ENCODE data around the gene KCTD15.
"Not testable (repeated sequence)": the region's sequence is repeated elsewhere in the genome, so short reads cannot be mapped to it uniquely, and the experiment has no call there.

Gene KCTD15

DNA sequence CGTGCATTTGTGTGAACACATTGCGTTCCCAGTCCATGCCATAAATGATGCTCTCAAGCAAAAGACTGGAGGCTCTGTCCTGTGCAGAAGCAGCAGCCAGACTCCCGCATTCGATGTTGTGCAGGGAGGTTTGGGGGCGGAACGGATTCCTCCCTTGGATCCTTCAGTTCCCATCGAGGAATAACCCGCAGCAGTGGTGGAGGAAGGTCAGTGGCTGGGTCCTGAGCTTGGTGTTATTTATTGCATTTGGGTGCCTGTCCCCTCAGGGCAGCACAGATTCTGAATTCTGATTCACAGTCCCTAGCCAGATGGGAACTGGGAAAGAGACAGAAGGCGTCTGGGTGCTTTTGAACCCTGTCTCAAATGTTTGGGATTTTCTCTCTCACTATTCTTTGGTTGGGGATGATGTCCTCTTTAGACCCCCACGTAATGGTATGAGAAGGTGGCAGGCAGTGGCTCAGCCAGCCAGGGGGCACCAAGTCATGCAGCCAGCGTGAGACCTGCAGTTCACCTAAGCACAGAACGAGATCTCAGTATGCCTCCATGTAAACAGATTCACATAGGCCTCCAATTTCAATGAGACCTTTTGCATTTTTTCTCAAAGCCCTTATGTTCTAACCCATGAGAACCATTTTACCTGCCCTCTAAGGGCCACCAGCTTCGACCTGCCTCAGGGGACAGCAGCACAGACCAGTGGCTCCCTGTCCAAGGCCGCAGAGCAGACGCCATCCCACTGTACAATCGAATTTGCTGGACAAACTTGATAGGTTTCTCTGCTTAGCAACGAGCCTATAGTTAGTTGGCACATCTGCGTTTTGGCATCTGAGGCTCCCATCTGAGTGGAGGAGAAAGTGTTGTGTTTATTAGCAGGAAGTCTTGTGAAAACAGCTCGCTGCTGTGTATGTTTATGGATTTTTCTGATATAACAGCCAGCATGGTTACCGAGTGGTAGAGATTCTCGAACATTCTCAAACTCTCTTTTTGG is 17.8 kb downstream of the KCTD15 start:
- DNase-seq: no peak

- no peak for DNase-seq
These were observed 19.0 kb downstream of the KCTD15 start for GRCh38 chr19:33815380-33816340.

DNA sequence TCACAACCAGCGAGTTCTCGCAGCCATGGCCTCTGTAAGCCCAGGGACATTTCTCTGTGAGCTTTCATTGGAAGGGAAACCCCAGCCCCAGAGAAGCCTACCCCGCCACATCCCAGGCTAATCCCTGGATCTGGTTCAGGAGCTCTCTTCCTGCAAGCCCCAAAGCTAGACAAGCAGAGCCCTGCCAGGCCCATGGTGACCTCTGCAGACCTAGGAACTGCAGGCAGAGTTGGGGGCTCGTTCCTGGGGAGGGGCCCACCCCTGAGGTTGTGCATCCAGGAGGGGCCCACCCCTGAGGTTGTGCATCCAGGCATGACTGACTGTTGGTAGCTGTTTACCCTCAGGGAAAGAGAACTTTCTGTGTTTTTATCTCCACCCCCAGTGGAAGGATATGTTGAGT is 21.7 kb downstream of the KCTD15 start:
- DNase-seq: no peak

- DNase-seq: not testable (repeated sequence)
These were observed 22.4 kb downstream of the KCTD15 start for GRCh38 chr19:33819078-33819477.

GRCh38 chr19:33819506-33819879 is 22.8 kb downstream of the KCTD15 start:
- no peak for DNase-seq

GRCh38 chr19:33819880-33820781 is 23.5 kb downstream of the KCTD15 start:
- peak; percentile 53 for DNase-seq

DNA sequence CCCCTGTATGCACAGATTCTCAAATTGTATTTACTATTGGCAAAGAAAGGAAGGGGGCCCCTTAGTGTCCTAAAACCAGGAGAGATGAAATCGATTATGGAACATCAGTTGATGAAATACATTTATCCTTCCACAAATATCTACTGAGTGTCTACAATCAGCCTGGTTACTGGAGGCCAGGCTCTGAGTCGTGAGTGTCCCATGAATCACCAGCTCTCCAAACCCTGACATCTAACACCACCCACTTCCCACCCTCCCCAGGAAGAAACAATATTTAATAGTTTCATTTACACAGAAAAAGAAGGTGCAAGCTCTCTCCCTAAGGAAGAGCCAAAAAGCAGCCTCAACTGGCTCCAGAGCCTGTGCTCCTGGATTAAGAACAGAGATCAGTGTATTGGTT is 25.2 kb downstream of the KCTD15 start:
- DNase-seq: no peak

- no peak for DNase-seq
These were observed 26.7 kb downstream of the KCTD15 start for GRCh38 chr19:33823341-33823740.

- no peak for DNase-seq
These were observed 28.9 kb downstream of the KCTD15 start for GRCh38 chr19:33825556-33825955.

- DNase-seq: no peak
These were observed 29.9 kb downstream of the KCTD15 start for GRCh38 chr19:33826521-33826920.

DNA sequence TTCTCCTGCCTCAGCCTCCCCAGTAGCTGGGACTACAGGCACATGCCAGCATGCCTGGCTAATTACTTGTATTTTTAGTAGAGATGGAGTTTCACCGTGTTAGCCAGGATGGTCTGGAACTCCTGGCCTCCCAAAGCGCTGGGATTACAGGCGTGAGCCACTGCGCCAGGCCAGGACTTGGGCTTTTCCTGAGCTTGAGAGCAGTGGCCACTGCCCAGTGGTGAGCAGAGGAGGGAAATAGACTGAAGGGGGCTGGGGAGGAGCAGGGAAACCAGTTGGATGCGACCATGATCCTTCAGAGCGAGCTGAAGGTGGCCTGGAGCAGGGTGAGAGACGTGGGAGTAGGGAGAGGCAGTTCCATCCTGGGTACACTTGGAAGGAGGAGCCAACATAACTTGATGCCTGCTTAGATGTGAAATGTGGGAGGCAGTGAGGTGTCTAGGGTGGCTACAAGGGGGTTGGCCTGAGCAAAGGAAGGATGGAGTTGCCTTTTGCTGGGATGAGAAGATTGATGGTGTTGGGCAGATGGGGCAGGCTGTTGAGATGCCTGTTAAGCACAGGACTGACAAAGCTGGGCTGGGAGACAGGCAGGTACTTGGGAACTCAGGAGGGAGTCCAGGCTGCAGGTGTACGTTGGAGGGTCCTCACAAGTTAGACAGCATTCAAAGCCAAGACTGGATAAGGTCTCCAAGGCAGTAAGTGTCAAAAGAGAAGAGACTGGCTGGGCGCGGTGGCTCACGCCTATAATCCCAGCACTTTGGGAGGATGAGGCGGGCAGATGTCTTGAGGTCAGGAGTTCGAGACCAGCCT is 31.8 kb downstream of the KCTD15 start:
- DNase-seq: no peak

DNA sequence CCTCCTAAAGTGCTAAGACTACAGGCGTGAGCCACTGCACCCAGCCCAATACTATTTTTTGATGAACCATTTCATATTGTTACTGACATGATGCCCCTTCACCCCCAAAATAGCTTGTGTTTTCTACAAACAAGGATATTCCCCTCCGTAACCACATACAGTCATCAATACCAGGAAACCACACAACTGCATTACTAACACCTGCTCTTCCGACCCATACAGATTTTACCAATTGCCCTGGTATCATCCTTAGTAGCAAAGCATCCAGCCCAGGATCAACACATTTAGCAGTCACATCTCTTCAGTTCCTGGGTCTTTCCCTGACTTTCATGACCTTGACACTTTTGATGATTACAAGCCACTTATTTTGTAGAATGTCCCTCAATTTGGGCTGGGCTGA is 33.6 kb downstream of the KCTD15 start:
- DNase-seq: no peak

- no peak for DNase-seq
These were observed 35.2 kb downstream of the KCTD15 start for GRCh38 chr19:33831825-33832224.

- DNase-seq: no peak
These were observed 36.0 kb downstream of the KCTD15 start for GRCh38 chr19:33832633-33833032.

- DNase-seq: no peak
These were observed 43.7 kb downstream of the KCTD15 start for GRCh38 chr19:33840382-33840781.

- no peak for DNase-seq
These were observed 44.1 kb downstream of the KCTD15 start for GRCh38 chr19:33840783-33841182.

DNA sequence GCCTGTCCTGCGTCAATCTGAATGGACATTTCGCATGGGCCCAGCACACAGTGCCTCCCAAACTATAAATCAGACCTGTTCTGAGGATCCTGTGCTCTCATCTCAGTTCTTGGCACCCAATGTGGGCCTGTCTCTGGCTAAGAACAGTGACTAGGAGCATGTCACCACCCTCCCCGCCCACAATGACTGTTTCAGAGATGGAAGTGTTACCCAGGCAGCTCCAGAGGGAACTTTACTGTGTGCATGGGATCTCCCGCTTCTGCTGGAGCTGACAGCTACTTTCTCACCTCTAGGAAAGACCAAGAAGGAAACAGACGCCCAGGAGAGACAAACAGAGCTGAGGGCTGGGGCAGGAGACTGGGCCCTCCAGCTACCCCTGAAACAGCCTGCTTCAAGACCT is 45.0 kb downstream of the KCTD15 start:
- no peak for DNase-seq

DNA sequence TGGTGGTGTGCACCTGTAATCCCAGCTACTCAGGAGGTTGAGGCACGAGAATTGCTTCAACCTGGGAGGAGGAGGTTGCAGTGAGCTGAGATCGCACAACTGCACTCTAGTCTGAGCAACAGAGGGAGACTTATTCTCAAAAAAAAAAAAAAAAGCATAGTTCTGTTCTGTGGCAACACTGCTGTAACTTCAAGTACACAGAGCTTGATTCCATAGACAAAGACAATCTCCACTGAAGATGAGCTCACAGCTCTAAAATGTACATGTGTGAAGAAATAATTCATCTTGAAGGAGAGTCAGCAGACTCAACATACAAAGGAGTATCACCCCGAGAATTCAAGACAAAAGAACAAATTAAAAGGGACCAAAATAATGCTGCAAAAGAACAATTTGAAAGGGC is 47.8 kb downstream of the KCTD15 start:
- no peak for DNase-seq

GRCh38 chr19:33845498-33845897 is 48.8 kb downstream of the KCTD15 start:
- DNase-seq: no peak

GRCh38 chr19:33849551-33850147 is 53.0 kb downstream of the KCTD15 start:
- no peak for DNase-seq

- DNase-seq: no peak
These were observed 62.3 kb downstream of the KCTD15 start for GRCh38 chr19:33859016-33859415.

All from central memory CD4-positive, alpha-beta T cell (primary cell).